Thyroid gland (tissue), 4 donors: Measurements from ENCODE around the gene LARGE1.

ENCODE experiments used
- CTCF ChIP-seq, 6 experiments: fragments of 200-600 bp in 3 of 6; fragments of 450-650 bp in 3 of 6; sonication (generic) in 3 of 6; IDR thresholded peaks; one replicate each; pipeline ENCODE4 v1.5.1; 2016 to 2019; ENCODE audit warnings: antibody characterized with exemption in 6 of 6, mild to moderate bottlenecking in 2 of 6, inconsistent platforms in 1 of 6, moderate library complexity in 1 of 6
- POLR2A ChIP-seq, 2 donors: fragments of 450-650 bp; IDR thresholded peaks; one replicate each; pipeline ENCODE4 v1.6.1; 2017; ENCODE audit warnings: antibody characterized with exemption in 2 of 2, mild to moderate bottlenecking in 2 of 2, moderate library complexity in 1 of 2

GRCh38 chr22:33902073-33902472 lies 18.2 kb downstream of the LARGE1 start:
- no peak for TF ChIP-seq POLR2A (IDR thresholded peaks at IDR 0.05)
- no peak for TF ChIP-seq CTCF (IDR thresholded peaks at IDR 0.05)
